SJCRH30 (cell line): Measurements from ENCODE around the gene RIT2. TPM values are rescaled to one million over a fixed set of nuclear protein-coding genes. Genes with fewer than 3 reads are reported as not detected.

Source experiments
- DNase-seq, 2 experiments: peaks; one replicate each; pipeline ENCODE4 v3.0.0-alpha.2; 2015 to 2020
- H3K27ac ChIP-seq: fragments of 250-450 bp; sonication (Bioruptor Pico); 2 replicates; pipeline ENCODE4 v1.5.1; 2020; ENCODE audit warnings: mild to moderate bottlenecking, moderate library complexity
- H3K27me3 ChIP-seq: fragments of 250-450 bp; sonication (Bioruptor Pico); 2 replicates; pipeline ENCODE4 v1.5.1; 2020; ENCODE audit warnings: mild to moderate bottlenecking, moderate library complexity
- H3K36me3 ChIP-seq: fragments of 250-450 bp; sonication (Bioruptor Pico); 2 replicates; pipeline ENCODE4 v1.5.1; 2020; ENCODE audit warnings: mild to moderate bottlenecking, moderate library complexity
- H3K4me1 ChIP-seq: fragments of 250-450 bp; sonication (Bioruptor Pico); 2 replicates; pipeline ENCODE4 v1.5.1; 2020; ENCODE audit warnings: mild to moderate bottlenecking, moderate library complexity
- H3K4me3 ChIP-seq: fragments of 250-450 bp; sonication (Bioruptor Pico); 2 replicates; pipeline ENCODE4 v1.5.1; 2020; ENCODE audit warnings: mild to moderate bottlenecking, moderate library complexity
- H3K9me3 ChIP-seq: fragments of 250-450 bp; sonication (Bioruptor Pico); replicated peaks from 2 replicates; pipeline ENCODE4 v1.5.1; 2020; ENCODE audit warnings: mild to moderate bottlenecking, moderate library complexity
- total RNA-seq: library from RNA; depleted of rRNA; stranded (reverse); fragments of >200 nt; shearing (Covaris generic); gene quantifications from 2 replicates; pipeline ENCODE4 v1.2.3, GENCODE V29; 2014

The RIT2 gene
- total RNA-seq, 1 experiment from 2014 or later, result not detected

DNA sequence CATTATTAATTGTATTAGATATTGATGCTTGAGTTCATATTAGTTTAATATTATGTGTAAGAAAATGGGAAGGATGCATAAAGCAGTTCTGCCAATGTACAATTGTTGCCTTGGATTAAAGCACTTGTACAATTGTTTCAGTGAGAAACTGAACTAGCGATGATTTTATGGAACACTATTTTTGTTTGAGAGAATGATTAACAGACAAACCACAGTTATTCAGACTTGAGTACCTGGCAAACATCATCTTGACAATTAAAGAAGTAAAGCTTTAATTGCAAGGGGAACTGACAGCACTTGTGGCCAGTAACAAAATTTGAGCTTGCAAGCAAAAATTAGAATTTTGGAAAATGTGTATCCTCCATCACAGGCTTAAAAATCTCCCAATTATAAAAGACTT lies 214.3 kb downstream of the RIT2 start:
- Histone ChIP-seq H3K27ac (no peak overlapping the region), H3K9me3 (no peaks in the 10 kb centered on the region), H3K4me1 (no peaks in the 10 kb centered on the region), H3K36me3 (no peaks in the 10 kb centered on the region), H3K27me3 (no peaks in the 10 kb centered on the region), H3K4me3 (no peak overlapping the region)
- no peak for DNase-seq

DNA sequence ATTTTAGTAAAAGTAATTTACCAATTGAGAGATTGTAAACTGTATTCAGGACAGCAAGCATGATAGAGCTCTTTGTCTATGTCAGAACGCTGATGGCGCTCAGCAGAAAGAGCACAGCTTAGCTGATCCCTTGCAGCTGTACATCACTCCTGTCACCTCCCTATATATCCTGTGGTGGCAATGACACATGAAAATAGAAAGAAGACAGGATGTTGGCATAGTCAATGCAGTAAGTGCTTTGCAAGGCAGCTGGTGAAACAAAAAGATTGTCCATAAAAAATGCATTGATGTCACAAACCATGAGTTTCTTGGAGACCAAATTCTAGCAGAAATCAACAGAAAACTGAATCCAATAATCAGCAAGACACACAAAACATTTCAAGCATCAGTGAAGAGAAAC lies 221.5 kb downstream of the RIT2 start:
- H3K4me1 ChIP-seq, result no peaks in the 10 kb centered on the region
- H3K27me3 ChIP-seq, result no peaks in the 10 kb centered on the region
- no peaks in the 10 kb centered on the region for H3K36me3 ChIP-seq
- no peak overlapping the region for H3K27ac ChIP-seq
- H3K4me3 ChIP-seq, result no peak overlapping the region
- no peak for DNase-seq
- H3K9me3 ChIP-seq, result no peaks in the 10 kb centered on the region

DNA sequence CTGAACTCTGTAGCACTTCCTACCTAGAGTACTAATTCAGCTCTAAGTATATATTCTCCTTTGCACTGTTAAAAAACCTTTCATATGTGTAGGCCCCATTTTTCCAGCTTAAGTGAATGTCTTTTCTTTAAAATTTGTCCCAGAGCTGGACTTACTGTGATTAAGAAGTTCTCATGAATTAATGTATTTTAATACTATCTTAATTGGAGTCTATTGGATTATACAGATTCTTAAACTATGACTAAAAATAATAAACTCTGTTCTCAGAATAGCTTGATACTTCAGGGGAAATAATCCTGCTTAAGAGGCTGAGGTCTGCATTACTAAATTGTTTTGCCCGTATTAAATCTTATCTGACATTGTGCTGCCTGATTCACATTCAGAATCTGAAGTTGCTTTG lies 223.3 kb downstream of the RIT2 start:
- no peak for DNase-seq

DNA sequence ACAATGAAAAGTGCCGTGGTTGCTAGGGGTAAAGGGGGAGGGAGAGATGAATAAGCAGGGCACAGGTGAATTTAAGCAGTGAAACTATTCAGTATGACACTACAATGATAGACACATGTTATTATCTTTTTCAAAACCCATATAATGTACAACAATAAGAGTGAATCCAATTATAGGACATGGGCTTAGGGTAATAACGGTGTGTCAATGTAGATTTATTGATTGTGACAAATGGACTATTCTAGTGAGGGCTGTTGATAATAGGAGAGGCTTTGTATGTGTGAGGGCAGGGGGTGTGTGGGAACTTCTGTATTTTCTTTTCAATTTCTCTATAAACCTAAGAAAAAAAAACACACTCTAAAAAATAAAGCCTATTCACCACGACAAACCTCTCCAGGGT lies 223.8 kb downstream of the RIT2 start:
- Histone ChIP-seq H3K9me3 (no peaks in the 10 kb centered on the region), H3K4me3 (no peak overlapping the region), H3K27ac (no peak overlapping the region), H3K4me1 (no peaks in the 10 kb centered on the region), H3K36me3 (no peaks in the 10 kb centered on the region), H3K27me3 (no peaks in the 10 kb centered on the region)
- no peak for DNase-seq

More for the DNA sequence above, 223.3 kb downstream of the RIT2 start:
- H3K4me1 ChIP-seq, result no peaks in the 10 kb centered on the region
- no peak overlapping the region for H3K27ac ChIP-seq
- H3K36me3 ChIP-seq, result no peaks in the 10 kb centered on the region
- H3K4me3 ChIP-seq, result no peak overlapping the region
- no peaks in the 10 kb centered on the region for H3K9me3 ChIP-seq
- H3K27me3 ChIP-seq, result no peaks in the 10 kb centered on the region

DNA sequence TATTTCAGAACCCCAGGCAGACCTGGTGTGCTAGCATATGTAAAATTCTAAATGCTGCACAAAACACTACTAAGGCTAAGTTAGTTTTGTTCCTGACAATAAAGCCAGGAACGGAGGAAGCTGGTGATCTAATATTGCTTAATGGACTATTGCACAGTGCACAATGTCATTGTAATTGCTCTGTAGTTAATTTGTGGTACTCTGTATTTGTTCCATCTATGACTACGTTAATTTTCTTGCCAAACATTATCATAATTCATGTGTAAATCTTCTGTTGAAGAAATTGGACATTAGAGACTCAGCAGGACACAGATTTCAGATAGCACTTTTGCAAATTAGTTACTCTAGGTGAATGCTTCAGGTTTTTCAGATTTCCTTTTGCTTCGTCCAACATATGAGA lies 232.3 kb downstream of the RIT2 start:
- H3K27me3 ChIP-seq, result no peaks in the 10 kb centered on the region

DNA sequence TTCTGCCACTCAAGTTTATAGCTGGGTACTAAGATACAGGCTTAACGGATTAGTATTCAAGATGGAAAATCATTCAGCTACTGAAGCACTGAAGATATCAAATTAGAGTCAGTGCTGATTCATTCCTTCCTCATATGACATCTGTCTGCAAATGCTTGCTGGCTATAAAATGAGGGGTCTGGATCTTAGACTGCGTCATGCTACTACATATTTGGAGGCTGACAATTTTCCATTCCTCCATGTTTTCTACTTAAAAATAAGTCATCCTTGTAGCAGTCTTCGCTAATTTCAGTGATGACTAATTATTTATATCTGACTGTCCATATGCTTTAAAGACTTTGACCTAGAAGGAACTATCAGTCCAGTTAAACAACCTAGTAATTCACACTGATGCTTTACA lies 233.4 kb downstream of the RIT2 start:
- DNase-seq, result no peak
- no peaks in the 10 kb centered on the region for H3K27me3 ChIP-seq
- H3K27ac ChIP-seq, result no peak overlapping the region

More for the DNA sequence above, 232.3 kb downstream of the RIT2 start:
- Histone ChIP-seq H3K4me1 (no peaks in the 10 kb centered on the region), H3K36me3 (no peaks in the 10 kb centered on the region), H3K27ac (no peak overlapping the region), H3K9me3 (no peaks in the 10 kb centered on the region), H3K4me3 (no peak overlapping the region)
- no peak for DNase-seq

DNA sequence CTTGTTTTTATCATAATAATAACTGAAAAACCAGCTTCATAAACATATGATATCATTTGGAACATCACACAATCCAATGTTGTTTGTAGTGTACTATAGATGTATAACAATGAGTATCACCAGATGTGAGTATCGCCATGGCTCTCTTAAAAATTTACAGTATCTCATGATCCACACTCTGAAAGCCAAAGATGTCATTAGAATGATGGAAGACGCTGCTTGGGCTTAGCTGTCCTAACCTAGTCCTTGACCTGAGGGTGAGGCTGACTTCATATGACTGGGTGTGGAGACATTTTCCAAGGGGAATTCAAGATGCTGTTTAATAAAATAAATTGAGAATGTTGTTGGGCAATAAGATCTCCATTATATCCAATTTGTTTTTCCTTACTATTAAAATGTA lies 242.6 kb downstream of the RIT2 start:
- Histone ChIP-seq H3K9me3 (no peaks in the 10 kb centered on the region), H3K36me3 (no peaks in the 10 kb centered on the region), H3K27me3 (no peaks in the 10 kb centered on the region), H3K27ac (no peak overlapping the region), H3K4me3 (no peak overlapping the region), H3K4me1 (no peaks in the 10 kb centered on the region; the same call in 1 of the 2 replicates)
- no peak for DNase-seq

More for the DNA sequence above, 233.4 kb downstream of the RIT2 start:
- Histone ChIP-seq H3K9me3 (no peaks in the 10 kb centered on the region), H3K4me1 (no peaks in the 10 kb centered on the region), H3K36me3 (no peaks in the 10 kb centered on the region), H3K4me3 (no peak overlapping the region)

DNA sequence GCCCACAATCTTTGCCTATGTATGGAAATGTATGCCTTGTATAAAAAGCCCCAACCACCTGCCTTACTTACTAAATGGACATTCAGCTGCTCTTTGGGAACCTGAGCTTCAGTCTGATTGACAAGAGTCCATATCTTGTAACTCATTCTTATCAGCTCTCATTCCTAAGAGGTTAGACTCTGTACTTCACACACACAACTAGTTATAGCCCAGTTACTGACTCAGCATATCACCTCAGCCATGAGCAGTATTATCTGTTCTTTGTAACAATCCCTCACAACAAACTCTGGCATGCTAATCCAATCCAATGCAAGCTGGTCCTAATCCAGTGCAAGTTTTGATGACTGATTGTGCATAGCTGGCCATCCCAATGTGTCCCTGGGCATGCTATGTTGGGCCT lies 250.6 kb downstream of the RIT2 start:
- Histone ChIP-seq H3K36me3 (no peaks in the 10 kb centered on the region), H3K27me3 (no peaks in the 10 kb centered on the region), H3K4me3 (no peak overlapping the region), H3K4me1 (no peaks in the 10 kb centered on the region), H3K9me3 (no peaks in the 10 kb centered on the region), H3K27ac (no peak overlapping the region)
- no peak for DNase-seq

DNA sequence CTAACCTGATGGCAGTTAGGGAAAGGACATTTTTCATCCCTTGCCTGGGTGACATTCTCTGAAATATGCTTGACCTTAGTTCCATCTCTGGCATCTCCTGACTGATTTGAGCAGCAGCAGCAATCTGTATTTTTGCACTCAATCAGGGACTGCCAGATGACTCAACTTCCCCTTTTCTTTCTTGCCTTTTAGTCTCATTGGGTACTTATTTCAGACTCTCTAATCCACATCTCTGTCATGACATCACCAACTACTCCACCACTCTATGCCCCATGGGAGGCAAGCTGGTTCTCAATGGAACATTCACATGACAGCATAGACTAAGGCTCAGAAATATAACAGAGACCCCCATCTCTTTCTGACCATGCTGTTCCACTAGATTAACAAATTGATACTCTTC lies 254.2 kb downstream of the RIT2 start:
- H3K27ac ChIP-seq, result no peak overlapping the region
- no peaks in the 10 kb centered on the region for H3K9me3 ChIP-seq
- DNase-seq, result no peak
- H3K36me3 ChIP-seq, result no peaks in the 10 kb centered on the region
- H3K27me3 ChIP-seq, result no peaks in the 10 kb centered on the region
- no peak overlapping the region for H3K4me3 ChIP-seq
- H3K4me1 ChIP-seq, result no peaks in the 10 kb centered on the region

DNA sequence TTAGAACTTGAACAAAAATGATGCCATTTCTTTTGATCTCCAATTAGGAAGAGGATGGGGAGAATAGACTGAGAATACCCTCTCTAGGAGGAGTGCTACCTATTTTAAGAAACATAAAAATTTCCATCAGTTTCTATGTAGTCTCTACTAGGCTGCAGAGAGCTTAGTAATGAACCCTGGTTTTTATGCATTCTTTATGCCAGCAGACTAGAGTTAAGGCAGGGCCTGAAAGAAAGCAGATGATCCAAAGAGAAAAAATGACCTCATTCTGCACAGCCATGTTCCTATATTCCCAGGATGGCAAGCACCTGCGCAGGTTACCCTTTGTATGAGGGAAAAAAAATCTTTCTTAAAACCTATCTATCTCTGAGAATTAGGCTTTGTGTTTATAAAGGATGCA lies 254.9 kb downstream of the RIT2 start:
- no peaks in the 10 kb centered on the region for H3K4me1 ChIP-seq
- no peaks in the 10 kb centered on the region for H3K36me3 ChIP-seq
- H3K4me3 ChIP-seq, result no peak overlapping the region
- no peaks in the 10 kb centered on the region for H3K27me3 ChIP-seq
- no peak overlapping the region for H3K27ac ChIP-seq
- H3K9me3 ChIP-seq, result no peaks in the 10 kb centered on the region
- no peak for DNase-seq

DNA sequence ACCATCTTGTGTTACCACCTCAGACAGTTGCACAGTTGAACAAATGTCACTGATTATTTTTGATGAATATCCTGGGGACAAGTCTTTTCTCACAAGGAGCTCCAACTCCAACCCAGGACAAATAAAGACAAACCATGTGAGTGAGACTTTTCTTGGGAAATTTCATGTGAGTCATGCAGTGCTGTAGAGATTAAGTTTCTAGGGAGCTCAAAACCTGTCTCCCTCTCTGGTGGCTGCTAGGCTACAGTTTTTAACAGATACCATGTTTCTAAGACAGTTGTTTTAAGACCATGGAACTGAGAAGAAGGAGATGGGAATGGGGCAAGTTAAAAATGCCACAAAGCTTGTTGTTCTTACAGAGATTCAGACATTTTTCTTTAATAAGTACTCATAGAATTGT lies 255.5 kb downstream of the RIT2 start:
- no peaks in the 10 kb centered on the region for H3K4me1 ChIP-seq
- H3K4me3 ChIP-seq, result no peak overlapping the region
- H3K36me3 ChIP-seq, result no peaks in the 10 kb centered on the region
- H3K27ac ChIP-seq, result no peak overlapping the region
- H3K9me3 ChIP-seq, result no peaks in the 10 kb centered on the region
- H3K27me3 ChIP-seq, result no peaks in the 10 kb centered on the region
- DNase-seq, result no peak

DNA sequence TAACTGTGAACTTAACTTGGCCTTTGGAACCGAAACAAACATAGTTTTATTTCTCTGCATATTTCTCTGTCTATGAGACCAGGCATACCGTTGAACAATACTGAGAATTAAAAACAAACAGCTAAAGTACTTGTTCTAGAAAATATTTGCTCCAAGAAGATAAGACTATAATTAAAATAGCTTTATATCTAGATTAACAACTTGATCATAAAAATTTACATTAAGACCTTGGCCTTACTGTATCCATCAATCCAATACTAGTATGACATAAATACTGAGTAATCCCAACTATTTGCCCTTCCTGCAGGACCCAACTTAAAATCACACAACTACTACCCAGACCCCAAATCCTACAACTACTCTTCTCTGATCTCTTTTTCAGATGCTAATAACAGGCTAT lies 260.9 kb downstream of the RIT2 start:
- Histone ChIP-seq H3K4me1 (no peaks in the 10 kb centered on the region), H3K36me3 (no peaks in the 10 kb centered on the region), H3K27me3 (no peaks in the 10 kb centered on the region), H3K27ac (no peak overlapping the region), H3K4me3 (no peak overlapping the region), H3K9me3 (no peaks in the 10 kb centered on the region)
- no peak for DNase-seq

DNA sequence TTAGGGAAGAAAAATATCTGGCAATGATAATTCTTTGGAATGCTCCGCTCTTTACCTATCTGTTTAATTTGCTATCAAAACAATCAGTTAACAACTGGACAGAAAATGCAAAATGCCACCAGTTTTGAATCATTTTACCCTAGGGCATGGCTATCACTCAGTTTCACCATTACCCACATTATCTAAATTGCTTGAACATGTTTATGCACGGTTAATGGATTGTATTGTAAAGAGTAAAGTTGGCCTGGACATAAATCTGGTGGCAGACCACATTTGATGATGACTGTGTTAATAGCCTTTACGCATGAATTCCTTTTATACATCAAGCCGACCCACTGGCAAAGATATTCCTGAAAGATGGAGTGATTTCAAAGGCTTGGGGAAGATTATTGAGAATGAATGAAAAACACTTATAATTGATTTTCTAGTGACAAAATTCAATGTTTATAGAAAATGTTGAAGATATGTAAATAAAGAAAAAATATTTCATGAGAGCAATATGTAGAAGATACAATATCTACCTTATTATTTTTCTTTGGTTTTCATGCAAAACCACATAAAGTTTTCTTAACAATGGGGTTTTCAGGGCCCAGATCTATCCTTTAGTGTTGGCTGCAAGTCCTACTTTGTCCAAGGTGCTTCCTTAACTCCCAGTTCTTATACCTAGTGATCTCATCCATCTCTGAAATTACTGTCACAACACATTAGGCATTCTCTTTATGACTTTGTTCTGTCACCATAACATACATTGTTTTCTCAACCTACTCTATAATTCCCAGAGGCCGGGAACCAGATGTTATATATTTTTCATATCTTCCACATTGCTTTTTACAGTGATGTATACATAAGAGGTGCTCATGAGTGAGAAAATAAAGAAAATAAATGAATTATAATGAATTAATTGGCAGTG lies 265.1 kb downstream of the RIT2 start:
- no peak overlapping the region for H3K4me3 ChIP-seq
- no peaks in the 10 kb centered on the region for H3K9me3 ChIP-seq
- no peak overlapping the region for H3K27ac ChIP-seq
- no peaks in the 10 kb centered on the region for H3K4me1 ChIP-seq
- no peaks in the 10 kb centered on the region for H3K36me3 ChIP-seq
- DNase-seq, result no peak
- H3K27me3 ChIP-seq, result no peaks in the 10 kb centered on the region

DNA sequence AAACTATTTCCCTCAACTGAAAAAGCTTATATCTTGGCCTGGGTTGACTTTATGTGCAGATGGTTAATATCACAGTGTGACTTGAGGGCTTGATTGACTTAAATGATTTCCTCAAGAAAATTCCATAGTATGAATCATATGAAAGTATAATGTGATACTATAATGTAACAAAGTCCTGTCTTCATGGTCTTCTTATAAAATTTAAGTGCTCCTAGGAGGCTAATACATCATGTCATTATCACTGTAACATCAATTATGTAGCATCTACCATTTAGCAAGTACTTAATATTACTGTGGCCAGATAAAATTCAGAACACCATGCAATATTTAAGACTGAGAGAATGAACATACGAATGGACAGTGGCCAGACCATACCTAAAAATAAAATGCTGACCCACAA lies 276.1 kb downstream of the RIT2 start:
- no peak overlapping the region for H3K27ac ChIP-seq
- no peak overlapping the region for H3K4me3 ChIP-seq
- no peaks in the 10 kb centered on the region for H3K36me3 ChIP-seq
- DNase-seq, result no peak
- H3K9me3 ChIP-seq, result no peaks in the 10 kb centered on the region
- H3K27me3 ChIP-seq, result no peaks in the 10 kb centered on the region
- H3K4me1 ChIP-seq, result peaks cover 10% of the 10 kb centered on the region; the same call in 1 of the 2 replicates

DNA sequence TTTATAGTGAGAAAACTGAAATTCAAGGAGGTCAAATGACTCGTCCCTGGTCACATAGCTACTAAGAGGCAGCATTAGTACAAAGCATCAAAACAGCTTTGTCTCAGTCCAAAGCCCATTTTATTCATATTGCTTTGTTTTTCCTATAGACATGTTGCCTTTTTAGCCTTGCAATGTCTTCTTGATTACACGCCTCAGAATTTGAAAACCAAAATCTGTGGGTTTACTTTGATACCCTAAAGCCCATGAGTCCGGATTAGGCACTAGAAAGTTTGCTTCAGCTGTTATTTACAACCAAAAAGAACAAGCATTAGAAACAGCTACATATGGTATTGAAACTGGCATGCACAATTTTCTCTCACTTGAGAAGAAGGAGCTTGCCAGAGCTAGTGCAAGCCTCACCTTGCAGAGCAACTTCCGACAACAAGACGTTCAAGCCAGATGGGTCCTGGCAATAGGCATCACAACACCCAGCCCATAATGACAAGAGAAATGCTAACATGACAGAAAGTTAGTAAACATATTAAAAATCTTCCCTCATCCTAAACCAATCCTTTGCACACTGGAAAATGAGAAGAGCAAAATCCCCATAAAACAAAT lies 276.8 kb downstream of the RIT2 start:
- peaks cover 10% of the 10 kb centered on the region; the same call in 1 of the 2 replicates for H3K4me1 ChIP-seq
- no peaks in the 10 kb centered on the region for H3K36me3 ChIP-seq
- no peaks in the 10 kb centered on the region for H3K27me3 ChIP-seq
- DNase-seq, result peak; percentile 2 to 57
- peak overlapping the region; percentile 30 for H3K27ac ChIP-seq
- H3K9me3 ChIP-seq, result no peaks in the 10 kb centered on the region
- H3K4me3 ChIP-seq, result no peak overlapping the region
